Panc1 (cell line): Measurements from ENCODE around the gene ZSCAN21. TPM values are rescaled to one million over a fixed set of nuclear protein-coding genes. Genes with fewer than 3 reads are reported as not detected.

ENCODE experiments used
- ATAC-seq: fragments of 200-7000 bp; cut with Tn5 transposase; 2 replicates; pipeline ENCODE4 v1.9.1; 2020; ENCODE audit warnings: mild to moderate bottlenecking, moderate library complexity
- BruUV-seq: library from RNA; stranded (reverse); fragments of 400-500 nt; replicated peaks from 2 replicates; lab custom pipeline; 2021; lab: Mats Ljungman, UMichigan
- CTCF ChIA-PET: fragments of 300-600 bp; sonication (Branson Sonifier 250); formaldehyde crosslinking; loops from one replicate; lab custom pipeline; 2022; ENCODE audit warnings: antibody characterized with exemption; lab: Charles Lee
- POLR2A ChIA-PET: fragments of 300-600 bp; sonication (Branson Sonifier 250); formaldehyde crosslinking; loops from one replicate; lab custom pipeline; 2022; ENCODE audit warnings: antibody characterized with exemption; lab: Charles Lee
- DNase-seq: peaks from one replicate; pipeline ENCODE4 v3.0.0-alpha.2; 2010; ENCODE audit warnings: low read depth, low spot score
- H3K27ac ChIP-seq: 2 replicates; pipeline ENCODE4 v1.5.1; 2011; ENCODE audit warnings: mild to moderate bottlenecking, low read length, inconsistent platforms
- H3K27me3 ChIP-seq: fragments of 200-500 bp; sonication (Bioruptor generic); 2 replicates; pipeline ENCODE4 v1.6.0; 2014; ENCODE audit warnings: low read length, inconsistent platforms; ENCODE audit not compliant: control insufficient read depth, insufficient read depth
- H3K36me3 ChIP-seq: fragments of 200-500 bp; sonication (Bioruptor generic); 2 replicates; pipeline ENCODE4 v1.5.1; 2014; ENCODE audit warnings: inconsistent platforms, mild to moderate bottlenecking, low read length, moderate library complexity; ENCODE audit not compliant: control insufficient read depth, insufficient read depth
- H3K4me1 ChIP-seq: 2 replicates; pipeline ENCODE4 v1.5.1; 2011; ENCODE audit warnings: inconsistent platforms, mild to moderate bottlenecking, low read length, moderate library complexity; ENCODE audit not compliant: control insufficient read depth, insufficient read depth
- H3K4me3 ChIP-seq, 2 experiments: 2 replicates each; pipeline ENCODE4 v1.5.1; 2011 to 2012; ENCODE audit warnings: low read depth in 2 of 2, low read length in 2 of 2, mild to moderate bottlenecking in 2 of 2, inconsistent platforms in 1 of 2, moderate library complexity in 1 of 2
- H3K9me3 ChIP-seq: fragments of 200-500 bp; sonication (Bioruptor generic); 2 replicates; pipeline ENCODE4 v1.5.1; 2014; ENCODE audit warnings: low read depth, mild to moderate bottlenecking, inconsistent platforms, low read length, moderate library complexity; ENCODE audit not compliant: control insufficient read depth, insufficient read depth
- CTCF ChIP-seq: fragments of 450-650 bp; IDR thresholded peaks from 2 replicates; pipeline ENCODE4 v1.5.1; 2017; ENCODE audit warnings: mild to moderate bottlenecking
- POLR2AphosphoS5 ChIP-seq: IDR thresholded peaks from 2 replicates; pipeline ENCODE4 v1.6.1; 2012; ENCODE audit warnings: mild to moderate bottlenecking, low read depth, low read length, moderate library complexity
- SIN3A ChIP-seq: IDR thresholded peaks from 2 replicates; pipeline ENCODE4 v1.6.1; 2012; ENCODE audit warnings: low read depth, mild to moderate bottlenecking, low read length, moderate library complexity, borderline replicate concordance; ENCODE audit not compliant: insufficient read depth
- TCF7L2 ChIP-seq: IDR thresholded peaks from 2 replicates; pipeline ENCODE4 v1.6.1; 2011; ENCODE audit warnings: mild to moderate bottlenecking, low read depth, low read length, inconsistent platforms
- in situ Hi-C: cut with HindIII; loops from 2 replicates; pipeline ENCODE4 v1.10.0; 2016; ENCODE audit warnings: low sequenced_read_pairs, low pct_unique_long_range_greater_than_20kb
- intact Hi-C: fragments of 100-400 bp; cut with micrococcal nuclease; formaldehyde crosslinking; loops from one replicate; pipeline ENCODE4 v1.10.0; 2022; ENCODE audit not compliant: unreplicated experiment
- total RNA-seq: library from RNA; stranded (reverse); gene quantifications from one replicate; pipeline ENCODE4 v1.2.1, GENCODE V29; 2021; ENCODE audit not compliant: unreplicated experiment
- TF ChIP-seq, protein P1 (sequence below), 2 experiments: IDR thresholded peaks; 2 replicates each; pipeline ENCODE4 v1.6.1; 2011 to 2012; ENCODE audit warnings: low read depth in 2 of 2, control low read depth in 1 of 2, low read length in 1 of 2, mild to moderate bottlenecking in 1 of 2, moderate library complexity in 1 of 2; ENCODE audit not compliant: insufficient read depth in 1 of 2

The ZSCAN21 gene
- total RNA-seq, 1 experiment from 2014 or later, result 13.4 TPM

DNA sequence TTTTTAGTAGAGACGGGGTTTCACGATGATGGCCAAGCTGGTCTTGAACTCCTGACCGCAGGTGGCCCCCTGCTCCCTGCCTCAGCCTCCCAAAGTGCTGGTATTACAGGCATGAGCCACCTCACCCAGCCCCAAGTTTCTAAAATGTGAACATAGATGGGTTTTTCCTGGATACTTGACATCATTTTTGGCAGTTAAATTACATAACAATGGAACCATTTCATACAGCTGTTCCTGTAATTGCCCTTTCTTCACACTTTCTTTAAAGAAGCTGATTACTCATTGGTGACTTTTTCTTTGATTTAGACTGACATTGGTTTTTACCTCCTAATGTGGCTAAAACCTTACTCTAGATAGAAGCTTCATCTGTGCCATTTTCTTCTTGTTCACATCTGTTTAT, 28.3 kb upstream of the ZSCAN21 start:
- H3K36me3 ChIP-seq, result peaks cover 10% of the 10 kb centered on the region
- no peaks in the 10 kb centered on the region for H3K9me3 ChIP-seq
- DNase-seq (no peak), ATAC-seq (no peak)
- no peaks in the 10 kb centered on the region for H3K27me3 ChIP-seq
- intact Hi-C loops (no loop called here), in situ Hi-C loops (no loop called here)
- ChIA-PET POLR2A (interaction anchor here (0.7 kb wide), 1 partner anchor 102 kb away, joined by 8 read pairs; the partner anchor contains the start of gene TRIM4), CTCF (no interaction called here)
- peaks cover 15% of the 10 kb centered on the region for H3K4me1 ChIP-seq
- H3K4me3 ChIP-seq, result no peak overlapping the region
- TF ChIP-seq POLR2AphosphoS5 (no peak), CTCF (no peak), TCF7L2 (no peak), SIN3A (no peak)
- TF ChIP-seq, protein P1, sequence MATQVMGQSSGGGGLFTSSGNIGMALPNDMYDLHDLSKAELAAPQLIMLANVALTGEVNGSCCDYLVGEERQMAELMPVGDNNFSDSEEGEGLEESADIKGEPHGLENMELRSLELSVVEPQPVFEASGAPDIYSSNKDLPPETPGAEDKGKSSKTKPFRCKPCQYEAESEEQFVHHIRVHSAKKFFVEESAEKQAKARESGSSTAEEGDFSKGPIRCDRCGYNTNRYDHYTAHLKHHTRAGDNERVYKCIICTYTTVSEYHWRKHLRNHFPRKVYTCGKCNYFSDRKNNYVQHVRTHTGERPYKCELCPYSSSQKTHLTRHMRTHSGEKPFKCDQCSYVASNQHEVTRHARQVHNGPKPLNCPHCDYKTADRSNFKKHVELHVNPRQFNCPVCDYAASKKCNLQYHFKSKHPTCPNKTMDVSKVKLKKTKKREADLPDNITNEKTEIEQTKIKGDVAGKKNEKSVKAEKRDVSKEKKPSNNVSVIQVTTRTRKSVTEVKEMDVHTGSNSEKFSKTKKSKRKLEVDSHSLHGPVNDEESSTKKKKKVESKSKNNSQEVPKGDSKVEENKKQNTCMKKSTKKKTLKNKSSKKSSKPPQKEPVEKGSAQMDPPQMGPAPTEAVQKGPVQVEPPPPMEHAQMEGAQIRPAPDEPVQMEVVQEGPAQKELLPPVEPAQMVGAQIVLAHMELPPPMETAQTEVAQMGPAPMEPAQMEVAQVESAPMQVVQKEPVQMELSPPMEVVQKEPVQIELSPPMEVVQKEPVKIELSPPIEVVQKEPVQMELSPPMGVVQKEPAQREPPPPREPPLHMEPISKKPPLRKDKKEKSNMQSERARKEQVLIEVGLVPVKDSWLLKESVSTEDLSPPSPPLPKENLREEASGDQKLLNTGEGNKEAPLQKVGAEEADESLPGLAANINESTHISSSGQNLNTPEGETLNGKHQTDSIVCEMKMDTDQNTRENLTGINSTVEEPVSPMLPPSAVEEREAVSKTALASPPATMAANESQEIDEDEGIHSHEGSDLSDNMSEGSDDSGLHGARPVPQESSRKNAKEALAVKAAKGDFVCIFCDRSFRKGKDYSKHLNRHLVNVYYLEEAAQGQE (IDR thresholded peaks at IDR 0.05; ENCODE audit: insufficient read depth in 1 of 2, low read depth in 2 of 2, low read length in 1 of 2), result no peak
- no TSS peak for BruUV-seq
- no peak overlapping the region for H3K27ac ChIP-seq

DNA sequence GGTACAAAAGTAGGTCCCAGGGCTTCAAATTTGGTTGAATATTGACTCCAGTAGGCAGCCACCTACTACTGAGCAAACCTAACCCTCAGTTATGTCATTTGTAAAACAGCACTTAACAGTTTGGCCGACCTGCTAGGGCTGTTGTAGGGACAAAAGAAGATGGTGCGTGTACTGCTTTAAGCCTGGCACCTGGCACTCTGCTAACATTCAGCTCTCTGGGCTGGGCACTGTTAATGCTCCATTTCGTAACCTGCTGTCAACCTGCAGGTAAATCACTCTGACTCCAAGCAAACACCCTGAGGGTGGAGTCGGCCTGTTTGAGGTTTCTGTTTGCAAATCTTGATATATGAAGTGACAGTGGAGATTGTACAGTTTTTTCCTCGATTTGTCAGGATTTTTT, 27.0 kb upstream of the ZSCAN21 start:
- Histone ChIP-seq H3K4me3 (no peak overlapping the region), H3K9me3 (no peaks in the 10 kb centered on the region), H3K27ac (no peak overlapping the region), H3K27me3 (no peaks in the 10 kb centered on the region), H3K4me1 (peaks cover 4% of the 10 kb centered on the region), H3K36me3 (peaks cover 10% of the 10 kb centered on the region)
- POLR2A ChIA-PET, result no interaction called here
- CTCF ChIA-PET, result no interaction called here
- intact Hi-C loops (no loop called here), in situ Hi-C loops (no loop called here)
- TF ChIP-seq TCF7L2 (no peak), SIN3A (no peak), CTCF (no peak), POLR2AphosphoS5 (no peak)
- TF ChIP-seq, protein P1 (IDR thresholded peaks at IDR 0.05; ENCODE audit: insufficient read depth in 1 of 2, low read depth in 2 of 2, low read length in 1 of 2), result no peak
- BruUV-seq, result no TSS peak
- no peak for DNase-seq
- no peak for ATAC-seq
